ENCODE measurements around the gene METTL16. TPM values are rescaled to one million over a fixed set of nuclear protein-coding genes. Genes with fewer than 3 reads are reported as not detected.
"Not testable (repeated sequence)": the region's sequence is repeated elsewhere in the genome, so short reads cannot be mapped to it uniquely, and the experiment has no call there.

The METTL16 gene
- total and polyA plus RNA-seq, 10 donors, result 17.1 to 38.2 (median 27.8) TPM

- no peaks in the 10 kb centered on the region for H3K9me3 ChIP-seq
- DNase-seq, result no peak
- H3K27ac ChIP-seq, result no peak overlapping the region
- peaks cover 0 to 10% (median 0%) of the 10 kb centered on the region in 7 donors for H3K27me3 ChIP-seq (replicated peaks in 1 of 7)
- 42 to 57% (median 47%) methylated on average over 10 of the region's 10 CpGs for WGBS, 5 donors
- intact Hi-C loops (cut with DNase I; ENCODE audit: low total_unique reads), result no loop called here
- TF ChIP-seq POLR2AphosphoS5 (IDR thresholded peaks at IDR 0.05), result no peak
- no peak for TF ChIP-seq CTCF (IDR thresholded peaks at IDR 0.05 in 8 of 11, conservative IDR thresholded peaks at IDR 0.05 in 3 of 11)
- TF ChIP-seq POLR2A (IDR thresholded peaks at IDR 0.05), result no peak
- no peaks in the 10 kb centered on the region for H3K4me1 ChIP-seq
- H3K4me3 ChIP-seq, result no peak overlapping the region
- no peaks in the 10 kb centered on the region for H3K36me3 ChIP-seq
Measured at GRCh38 chr17:2551493-2551892, 39.8 kb upstream of the METTL16 start.

- H3K4me1 ChIP-seq, result no peaks in the 10 kb centered on the region
- TF ChIP-seq POLR2AphosphoS5 (IDR thresholded peaks at IDR 0.05), result no peak
- no peak for TF ChIP-seq POLR2A (IDR thresholded peaks at IDR 0.05)
- TF ChIP-seq CTCF (IDR thresholded peaks at IDR 0.05 in 8 of 11, conservative IDR thresholded peaks at IDR 0.05 in 3 of 11), result no peak
- no peak for DNase-seq
- WGBS, 5 donors, result 87 to 93% (median 90%) methylated on average over 7 to 8 of the region's 8 CpGs
- H3K4me3 ChIP-seq, result no peak overlapping the region
- no peaks in the 10 kb centered on the region for H3K9me3 ChIP-seq
- no peaks in the 10 kb centered on the region for H3K36me3 ChIP-seq
- intact Hi-C loops (cut with DNase I; ENCODE audit: low total_unique reads), result no loop called here
- H3K27me3 ChIP-seq (replicated peaks in 1 of 7), result peaks cover 0 to 10% (median 0%) of the 10 kb centered on the region in 7 donors
- no peak overlapping the region for H3K27ac ChIP-seq
Measured at GRCh38 chr17:2549392-2550211, 37.9 kb upstream of the METTL16 start.

- intact Hi-C loops (cut with DNase I; ENCODE audit: low total_unique reads); H3K27ac ChIP-seq; H3K36me3 ChIP-seq; DNase-seq; H3K4me3 ChIP-seq; H3K4me1 ChIP-seq; H3K9me3 ChIP-seq: not testable (repeated sequence)
- WGBS, 5 donors, result 76 to 95% (median 82%) methylated on average over 8 to 9 of the region's 9 CpGs
- H3K27me3 ChIP-seq (replicated peaks in 1 of 7), result peaks cover 0 to 10% (median 0%) of the 10 kb centered on the region in 7 donors
Measured at GRCh38 chr17:2548026-2548425, 36.3 kb upstream of the METTL16 start.

GRCh38 chr17:2547176-2547575, 35.5 kb upstream of the METTL16 start:
- H3K36me3 ChIP-seq, result no peaks in the 10 kb centered on the region
- no peak overlapping the region for H3K27ac ChIP-seq
- no peak for TF ChIP-seq CTCF (IDR thresholded peaks at IDR 0.05 in 8 of 11, conservative IDR thresholded peaks at IDR 0.05 in 3 of 11)
- TF ChIP-seq POLR2AphosphoS5 (IDR thresholded peaks at IDR 0.05), result no peak
- no peak for TF ChIP-seq POLR2A (IDR thresholded peaks at IDR 0.05)
- WGBS, 5 donors, result 69 to 89% (median 77%) methylated on average over 9 of the region's 9 CpGs
- peaks cover 0 to 9% (median 0%) of the 10 kb centered on the region in 7 donors for H3K27me3 ChIP-seq (replicated peaks in 1 of 7)
- H3K4me1 ChIP-seq, result no peaks in the 10 kb centered on the region
- no peak overlapping the region for H3K4me3 ChIP-seq
- intact Hi-C loops (cut with DNase I; ENCODE audit: low total_unique reads), result no loop called here
- H3K9me3 ChIP-seq, result no peaks in the 10 kb centered on the region
- no peak for DNase-seq
